Fibroblast of the aortic adventitia (primary cell): ENCODE results near the gene SMIM5. TPM values are rescaled to one million over a fixed set of nuclear protein-coding genes. Genes with fewer than 3 reads are reported as not detected.

Source experiments
- DNase-seq: peaks from one replicate; pipeline ENCODE4 v3.0.0-alpha.2; 2010; ENCODE audit warnings: low read depth
- H3K4me3 ChIP-seq: 2 replicates; pipeline ENCODE4 v1.5.1; 2011; ENCODE audit warnings: low read depth, mild to moderate bottlenecking, control low read depth, low read length, moderate library complexity
- total RNA-seq: library from RNA; depleted of rRNA; stranded (reverse); fragments of >200 nt; gene quantifications from 2 replicates; pipeline ENCODE4 v1.2.3, GENCODE V29; 2012; ENCODE audit warnings: low replicate concordance
- TF ChIP-seq, protein P1 (sequence below): IDR thresholded peaks from 2 replicates; pipeline ENCODE4 v1.5.1; 2011; ENCODE audit warnings: mild to moderate bottlenecking, low read length, control low read depth, inconsistent platforms; ENCODE audit not compliant: insufficient read depth

The SMIM5 gene
- total RNA-seq, 1 donor, result not detected

DNA sequence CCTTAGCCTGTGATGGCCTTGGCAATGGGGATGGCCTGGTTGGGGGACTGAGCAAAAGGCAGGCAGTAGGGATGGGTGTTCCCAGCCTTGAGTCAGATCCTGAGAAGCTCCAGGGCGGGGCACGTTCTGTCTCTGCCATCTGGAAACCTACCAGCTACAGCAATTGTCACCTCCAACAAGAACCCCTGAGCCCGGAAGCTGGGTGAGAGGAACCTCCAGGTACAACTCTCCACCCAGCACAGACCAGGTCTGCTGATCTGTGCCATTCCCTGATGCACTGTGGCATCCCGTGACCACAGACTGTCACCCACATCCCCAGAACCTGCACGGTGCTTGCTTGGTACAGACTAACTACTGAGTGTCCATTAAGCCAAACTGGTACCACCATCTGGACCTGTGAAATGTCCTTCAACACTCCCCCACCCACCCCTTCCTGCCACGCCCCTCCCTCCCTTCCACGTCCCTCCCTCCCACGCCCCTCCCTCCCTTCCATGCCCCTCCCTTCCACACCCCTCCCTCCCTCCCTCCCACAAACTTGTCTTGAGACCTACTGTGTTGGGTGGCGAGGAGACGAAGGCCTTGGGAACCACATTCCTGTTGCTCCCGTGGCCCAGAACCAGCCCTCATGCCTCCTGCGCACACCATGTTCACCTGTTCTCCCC, 29.1 kb upstream of the SMIM5 start:
- TF ChIP-seq, protein P1, sequence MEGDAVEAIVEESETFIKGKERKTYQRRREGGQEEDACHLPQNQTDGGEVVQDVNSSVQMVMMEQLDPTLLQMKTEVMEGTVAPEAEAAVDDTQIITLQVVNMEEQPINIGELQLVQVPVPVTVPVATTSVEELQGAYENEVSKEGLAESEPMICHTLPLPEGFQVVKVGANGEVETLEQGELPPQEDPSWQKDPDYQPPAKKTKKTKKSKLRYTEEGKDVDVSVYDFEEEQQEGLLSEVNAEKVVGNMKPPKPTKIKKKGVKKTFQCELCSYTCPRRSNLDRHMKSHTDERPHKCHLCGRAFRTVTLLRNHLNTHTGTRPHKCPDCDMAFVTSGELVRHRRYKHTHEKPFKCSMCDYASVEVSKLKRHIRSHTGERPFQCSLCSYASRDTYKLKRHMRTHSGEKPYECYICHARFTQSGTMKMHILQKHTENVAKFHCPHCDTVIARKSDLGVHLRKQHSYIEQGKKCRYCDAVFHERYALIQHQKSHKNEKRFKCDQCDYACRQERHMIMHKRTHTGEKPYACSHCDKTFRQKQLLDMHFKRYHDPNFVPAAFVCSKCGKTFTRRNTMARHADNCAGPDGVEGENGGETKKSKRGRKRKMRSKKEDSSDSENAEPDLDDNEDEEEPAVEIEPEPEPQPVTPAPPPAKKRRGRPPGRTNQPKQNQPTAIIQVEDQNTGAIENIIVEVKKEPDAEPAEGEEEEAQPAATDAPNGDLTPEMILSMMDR, result no peak
- no peak overlapping the region for H3K4me3 ChIP-seq
- peak; percentile 7 for DNase-seq

DNA sequence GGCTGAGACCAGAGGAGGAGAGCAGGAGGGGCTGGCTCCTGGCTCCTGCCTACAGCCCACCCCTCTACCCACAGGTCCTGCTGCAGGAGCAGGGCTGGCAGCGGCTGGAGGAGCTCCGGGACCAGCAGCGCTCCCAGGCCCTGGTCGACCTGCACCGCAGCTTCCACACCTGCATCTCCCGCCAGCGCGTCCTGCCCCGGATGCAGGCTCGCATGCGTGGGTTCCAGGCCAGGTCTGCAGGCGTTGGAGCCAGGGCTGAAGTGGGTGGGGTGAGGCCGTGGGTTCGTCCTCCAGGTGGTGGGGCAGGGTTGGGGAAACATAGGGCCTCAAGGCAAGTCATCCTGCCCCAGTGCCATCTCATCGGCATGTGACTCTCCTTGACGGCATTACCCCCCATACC, 27.4 kb upstream of the SMIM5 start:
- TF ChIP-seq, protein P1, result no peak
- no peak for DNase-seq
- no peak overlapping the region for H3K4me3 ChIP-seq

DNA sequence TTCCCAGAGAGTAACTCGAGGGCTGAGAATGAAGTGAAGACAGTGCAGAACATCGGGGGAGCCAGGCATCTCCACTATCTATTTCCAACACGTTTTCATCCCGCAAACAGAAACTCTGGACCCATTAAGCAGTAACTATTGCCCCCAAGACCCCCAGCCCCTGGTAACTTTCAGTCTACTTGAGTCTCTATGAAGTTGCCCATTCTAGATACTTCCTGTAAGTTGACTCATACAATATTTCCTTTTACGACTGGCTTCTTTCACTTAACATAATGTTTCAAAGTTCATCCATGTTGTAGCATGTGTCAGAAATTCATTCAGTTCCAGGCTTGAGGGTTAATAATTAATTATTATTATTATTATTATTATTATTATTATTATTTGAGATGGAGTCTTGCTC, 26.1 kb upstream of the SMIM5 start:
- TF ChIP-seq, protein P1, result no peak
- H3K4me3 ChIP-seq, result no peak overlapping the region
- DNase-seq, result no peak

DNA sequence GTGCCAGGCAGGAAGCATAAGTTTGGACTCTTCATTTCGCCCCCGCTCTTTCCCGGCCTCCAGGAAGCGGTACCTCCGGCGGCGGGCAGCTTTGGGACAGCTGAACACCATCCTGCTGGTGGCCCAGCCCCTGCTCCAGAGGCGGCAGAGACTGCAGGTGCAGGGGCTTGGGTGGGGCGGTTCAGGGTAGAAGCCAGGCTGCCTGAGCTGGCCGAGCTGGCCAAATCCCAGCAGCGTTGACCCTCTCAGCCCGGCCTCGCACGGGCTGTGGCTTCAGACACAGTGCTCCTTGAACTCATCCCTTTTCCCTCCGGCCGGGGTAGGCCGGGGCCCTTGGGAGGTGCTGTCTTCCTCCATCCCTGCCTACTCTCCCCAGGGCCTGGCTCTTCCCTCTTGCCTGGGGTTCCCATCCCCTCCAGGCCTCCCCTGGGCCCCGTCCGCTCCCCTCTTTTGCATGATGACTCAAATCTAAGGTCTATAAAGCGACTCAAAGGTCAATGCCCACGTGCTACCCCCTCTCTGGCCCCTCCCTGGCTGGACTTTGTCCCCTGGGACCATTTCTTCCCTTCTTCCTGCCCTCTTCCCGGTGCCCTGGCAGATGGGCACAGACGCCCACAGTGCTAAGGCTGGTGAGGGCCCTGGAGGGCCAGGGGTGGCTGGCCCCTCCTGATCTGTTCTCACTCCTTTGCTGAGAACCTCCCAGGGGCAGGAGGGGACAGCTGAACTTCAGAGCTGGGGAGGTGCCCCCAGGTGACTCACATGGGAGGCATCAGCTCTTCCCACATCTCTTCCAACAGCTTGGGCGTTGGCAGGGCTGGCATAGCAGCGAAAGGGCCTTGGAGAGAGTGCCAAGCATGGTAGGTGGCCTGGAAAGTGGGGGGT, 22.9 kb upstream of the SMIM5 start:
- TF ChIP-seq, protein P1, result no peak
- DNase-seq, result no peak
- H3K4me3 ChIP-seq, result no peak overlapping the region

DNA sequence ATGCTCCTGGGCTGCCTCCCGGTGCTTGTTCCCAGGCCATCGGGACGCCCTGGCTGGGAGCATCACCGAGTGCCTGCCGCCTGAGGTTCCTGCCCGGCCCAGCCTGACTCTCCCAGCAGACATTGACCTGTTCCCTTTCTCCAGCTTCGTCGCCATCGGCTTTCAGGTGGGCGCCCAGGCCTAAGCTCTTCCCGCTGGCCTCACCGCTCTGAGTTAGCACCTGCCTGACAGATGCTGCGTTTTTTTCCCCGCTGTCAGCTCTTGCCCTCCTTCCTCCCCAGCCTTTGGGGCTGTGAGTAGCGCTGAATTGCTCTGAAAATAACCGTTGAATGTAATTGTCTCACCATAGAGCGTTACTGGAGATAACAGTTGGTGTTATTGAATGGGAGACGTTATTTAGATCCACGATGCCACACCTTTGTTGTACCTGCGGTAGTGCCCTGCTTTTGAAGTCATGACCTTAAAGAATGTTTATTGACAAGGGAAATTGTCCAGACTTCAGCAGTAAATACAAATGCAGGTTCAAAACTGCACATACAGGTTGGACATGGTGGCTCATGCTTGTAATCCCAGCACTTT, 21.3 kb upstream of the SMIM5 start:
- no peak overlapping the region for H3K4me3 ChIP-seq
- TF ChIP-seq, protein P1, result no peak
- no peak for DNase-seq

DNA sequence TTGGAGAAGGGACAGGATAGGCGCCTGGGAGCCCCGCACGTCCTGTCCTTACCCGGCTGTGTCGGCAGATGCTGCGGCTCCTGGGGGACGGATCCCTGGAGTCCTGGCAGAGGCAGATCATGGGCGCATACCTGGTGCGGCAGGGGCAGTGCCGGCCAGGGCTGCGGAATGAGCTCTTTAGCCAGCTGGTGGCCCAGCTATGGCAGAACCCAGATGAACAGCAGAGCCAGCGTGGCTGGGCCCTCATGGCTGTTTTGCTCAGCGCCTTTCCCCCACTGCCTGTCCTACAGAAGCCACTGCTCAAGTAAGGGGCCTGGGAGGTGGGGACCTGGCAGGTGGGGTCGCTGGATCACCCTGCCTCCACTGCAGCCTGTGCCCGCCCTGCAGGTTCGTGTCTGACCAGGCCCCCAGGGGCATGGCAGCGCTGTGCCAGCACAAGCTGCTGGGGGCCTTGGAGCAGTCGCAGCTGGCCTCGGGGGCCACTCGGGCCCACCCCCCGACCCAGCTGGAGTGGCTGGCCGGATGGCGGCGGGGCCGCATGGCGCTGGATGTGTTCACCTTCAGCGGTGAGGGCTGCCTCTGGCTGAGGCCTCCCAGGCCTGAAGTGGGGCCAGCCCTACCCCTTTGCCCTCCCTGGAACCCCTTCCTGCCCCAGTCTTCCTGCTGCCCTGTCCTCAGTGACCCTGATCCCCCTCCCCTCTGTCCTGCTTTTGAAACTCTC, 20.2 kb upstream of the SMIM5 start:
- no peak overlapping the region for H3K4me3 ChIP-seq
- no peak for DNase-seq
- TF ChIP-seq, protein P1, result no peak
